GM13976 (cell line): ENCODE measurements around the gene HTT.

ENCODE experiments used
- DNase-seq: peaks from one replicate; pipeline ENCODE4 v3.0.0; 2012; ENCODE audit warnings: low spot score
- CTCF ChIP-seq: IDR thresholded peaks from 2 replicates; pipeline ENCODE4 v1.5.1; 2012; ENCODE audit warnings: borderline replicate concordance, mild to moderate bottlenecking; ENCODE audit not compliant: insufficient read depth; ENCODE audit errors: extremely low read depth, missing control alignments, control extremely low read depth
- in situ Hi-C: fragments of 300-500 bp; cut with MboI; formaldehyde crosslinking; loops from one replicate; pipeline ENCODE4 v1.12.0; 2022; ENCODE audit warnings: low sequenced_read_pairs, mixed read lengths, inconsistent platforms; ENCODE audit not compliant: unreplicated experiment

Gene HTT

DNA sequence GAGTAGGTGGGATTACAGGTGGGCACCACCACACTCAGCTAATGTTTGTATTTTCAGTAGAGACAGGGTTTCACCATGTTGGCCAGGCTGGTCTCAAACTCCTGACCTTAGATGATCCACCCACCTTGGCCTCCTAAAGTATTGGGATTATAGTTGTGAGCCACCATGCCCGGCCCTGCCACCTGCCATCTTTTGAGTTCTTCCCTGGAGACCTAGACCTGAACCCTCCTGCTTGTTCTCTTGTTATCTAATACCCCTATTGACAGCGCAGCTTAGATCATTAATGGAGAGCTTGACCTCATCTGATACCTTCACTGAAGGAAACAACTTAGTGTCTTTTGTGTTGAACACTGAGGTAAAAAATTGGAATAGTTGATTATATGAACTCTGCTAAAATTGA, 53.6 kb downstream of the HTT start:
- DNase-seq, result no peak
- TF ChIP-seq CTCF, result no peak
- in situ Hi-C loops, result no loop called here

- in situ Hi-C loops, result no loop called here
- TF ChIP-seq CTCF, result no peak
- DNase-seq, result no peak
Measured at GRCh38 chr4:3128976-3129375, 54.5 kb downstream of the HTT start.

- no peak for TF ChIP-seq CTCF
- in situ Hi-C loops, result no loop called here
- DNase-seq, result no peak
Measured at GRCh38 chr4:3130201-3130600, 55.7 kb downstream of the HTT start.

DNA sequence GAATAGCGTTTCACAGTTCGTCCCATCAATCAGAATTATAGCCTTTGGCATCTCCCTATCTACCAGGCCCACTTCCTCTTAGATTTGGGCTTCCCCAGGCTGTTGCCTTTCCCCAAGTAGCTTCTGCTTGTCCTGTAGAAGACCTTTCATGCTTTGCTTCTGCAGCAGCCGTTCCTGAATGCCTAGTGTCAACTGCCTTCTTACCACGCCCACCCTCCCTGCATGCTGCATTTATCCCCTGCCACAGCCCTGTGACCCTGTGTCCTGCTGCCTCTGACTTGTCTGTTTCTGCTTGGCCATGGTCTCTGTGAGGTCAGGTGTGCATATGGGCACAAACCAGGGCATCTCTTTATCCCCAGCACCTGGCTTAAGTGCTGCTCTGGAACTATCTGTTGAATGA, 56.3 kb downstream of the HTT start:
- TF ChIP-seq CTCF, result no peak
- DNase-seq, result no peak

DNA sequence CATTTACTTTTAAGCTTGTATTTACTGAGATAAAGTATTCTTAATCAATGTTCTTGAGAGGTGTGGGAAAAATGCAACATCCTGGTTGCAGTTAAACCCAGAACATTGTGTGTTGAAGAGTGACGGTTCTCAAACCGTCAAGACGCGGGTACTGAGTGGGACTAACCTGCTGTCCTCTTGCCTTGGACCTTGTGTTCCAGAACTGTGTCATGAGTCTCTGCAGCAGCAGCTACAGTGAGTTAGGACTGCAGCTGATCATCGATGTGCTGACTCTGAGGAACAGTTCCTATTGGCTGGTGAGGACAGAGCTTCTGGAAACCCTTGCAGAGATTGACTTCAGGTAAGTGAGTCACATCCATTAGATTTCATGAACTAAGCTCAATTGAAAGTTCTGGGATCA, 59.7 kb downstream of the HTT start:
- in situ Hi-C loops, result no loop called here
- no peak for DNase-seq
- TF ChIP-seq CTCF, result no peak

More for the DNA sequence above, 56.3 kb downstream of the HTT start:
- in situ Hi-C loops, result no loop called here

- in situ Hi-C loops, result no loop called here
- TF ChIP-seq CTCF, result no peak
- no peak for DNase-seq
Measured at GRCh38 chr4:3135155-3136011, 60.9 kb downstream of the HTT start.

DNA sequence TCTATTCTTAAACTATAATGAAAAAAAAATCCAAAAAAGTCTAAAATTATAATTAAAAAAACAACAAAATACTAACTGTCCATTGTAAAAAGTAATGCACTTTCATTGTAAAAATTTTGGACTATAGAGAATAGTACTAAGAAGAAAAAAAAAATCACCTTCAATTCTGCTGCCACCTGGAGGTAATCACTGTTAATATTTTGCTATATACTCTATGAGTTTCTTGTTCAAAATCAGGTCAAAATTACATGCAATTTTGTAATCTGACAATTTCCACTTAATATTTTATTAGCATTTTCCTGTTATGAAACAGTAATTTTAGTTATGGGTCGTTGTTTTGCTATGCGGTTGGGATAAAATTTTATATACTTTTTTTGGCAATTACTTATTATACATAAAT, 62.0 kb downstream of the HTT start:
- in situ Hi-C loops, result no loop called here
- no peak for DNase-seq
- no peak for TF ChIP-seq CTCF
